ENCODE results near the gene BUB1. TPM values are rescaled to one million over a fixed set of nuclear protein-coding genes. Genes with fewer than 3 reads are reported as not detected.
A peak's percentile ranks its signal among the peaks of the same experiment; 100 is the strongest.

BUB1 gene
- total and polyA plus RNA-seq, 9 of the 15 experiments (the other 6 are each of a cell fraction or from before 2014, with no cell fraction given), result 73.4 to 247 (median 118) TPM

DNA sequence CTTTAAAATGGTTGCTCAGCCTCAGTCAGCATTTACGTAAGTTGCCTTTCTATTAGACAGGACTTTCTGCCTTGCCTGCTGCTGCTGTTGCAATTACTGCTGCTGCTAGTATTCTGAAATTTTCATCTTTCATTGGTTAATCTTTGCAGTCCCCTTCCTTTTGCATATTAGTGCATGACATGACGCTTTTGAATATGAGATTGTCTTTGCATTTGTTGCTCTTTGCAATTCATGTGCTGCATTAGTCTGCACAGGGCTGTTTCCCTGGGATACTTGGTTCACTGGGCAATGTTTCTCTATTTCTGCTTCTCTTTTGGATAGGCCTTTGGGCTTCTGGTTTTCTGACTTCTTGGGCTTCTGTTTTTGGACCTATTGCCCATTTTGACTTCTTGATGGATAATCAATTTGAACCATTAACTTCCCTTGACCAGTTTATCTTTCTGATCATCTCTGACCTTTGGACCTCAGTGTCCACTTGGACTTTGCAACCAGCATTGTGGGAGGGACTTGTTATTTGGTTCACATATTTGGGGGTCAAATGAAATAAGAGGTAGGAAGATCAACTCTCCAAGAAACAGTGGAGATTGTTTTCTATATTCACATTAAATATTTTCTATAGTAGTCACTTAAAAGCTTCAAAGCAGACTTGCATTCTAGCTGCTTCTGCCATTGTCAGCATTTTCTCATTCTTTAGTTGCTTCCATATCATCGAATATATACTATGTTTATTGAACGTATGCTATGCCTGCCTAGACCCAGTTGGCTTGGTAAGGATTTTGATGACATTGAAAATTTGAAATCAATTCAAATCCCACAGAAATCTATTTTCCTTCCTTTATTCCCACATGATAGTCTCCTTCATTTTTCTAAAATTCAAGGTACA lies 12.5 kb upstream of the BUB1 start:
- ChIA-PET POLR2A (interaction anchor here (0.6 to 1.9 kb wide), 4 partner anchors 10 to 341 kb away, joined by 3 to 14 read pairs (median 4); partner anchors contain the start of gene BUB1), CTCF (ENCODE audit: low intra/inter-chr PET ratio) (no interaction called here)
- Histone ChIP-seq H3K9me1 (ENCODE audit: control insufficient read depth, insufficient read depth, low read length) (no peaks in the 10 kb centered on the region), H3K9me3 (replicated peaks; ENCODE audit: control insufficient read depth, insufficient read depth, low read depth, low read length) (peaks cover 2% of the 10 kb centered on the region; the same call in 1 of the 2 replicates), H3K4me1 (replicated peaks in 1 of 2; ENCODE audit: control insufficient read depth in 2 of 2, insufficient read depth in 2 of 2, low read length in 2 of 2) (peaks cover 22 to 49% of the 10 kb centered on the region in 2 experiments; a peak in 4 of 5 replicates), H3K79me2 (ENCODE audit: control insufficient read depth, insufficient read depth, low read length) (no peaks in the 10 kb centered on the region), H3K36me3 (ENCODE audit: control insufficient read depth, insufficient read depth, low read length) (no peaks in the 10 kb centered on the region; the same call in 2 of the 3 replicates), H4K20me1 (replicated peaks; ENCODE audit: control insufficient read depth, insufficient read depth, low read length) (no peaks in the 10 kb centered on the region), H3K4me3 (no peak overlapping the region), H3K9ac (ENCODE audit: insufficient read depth in 1 of 2, low read depth in 2 of 2, low read length in 2 of 2) (no peak overlapping the region), H3K4me2 (ENCODE audit: insufficient read depth, low read length) (no peak overlapping the region), H2AFZ (ENCODE audit: low read depth, low read length) (peak overlapping the region; percentile 75; the same call in 1 of the 2 replicates), H3K27me3 (ENCODE audit: control insufficient read depth in 2 of 2, insufficient read depth in 2 of 2, low read length in 2 of 2) (no peaks in the 10 kb centered on the region), H3K27ac (ENCODE audit: extremely low read depth, low read depth, low read length) (no peak overlapping the region)
- WGBS (ENCODE audit: insufficient coverage, low coverage, missing lambda C conversion rate), result 64% methylated on average over 4 of the region's 4 CpGs
- no TSS peak for BruUV-seq (replicated peaks)
- no peak for ATAC-seq
- intact Hi-C loops (cut with micrococcal nuclease) (no loop called here), in situ Hi-C loops (cut with MboI) (loop anchor here (5.0 kb wide), 1 partner anchor 52 kb away; no protein-coding TSS in a partner anchor)
- TF ChIP-seq ZBTB26 (CRISPR knock-in tag; IDR thresholded peaks at IDR 0.05) (no peak), GATA2 (CRISPR knock-in tag; IDR thresholded peaks at IDR 0.05) (peak; percentile 30; the same call in 1 of the 2 replicates), ZNF316 (IDR thresholded peaks at IDR 0.05) (peak; percentile 82), C11orf30 (IDR thresholded peaks at IDR 0.05; ENCODE audit: low read depth) (peak; percentile 63; the same call in 1 of the 2 replicates), GTF2E2 (tag; IDR thresholded peaks at IDR 0.05) (no peak), MAFF (IDR thresholded peaks at IDR 0.05; ENCODE audit: low read length) (peak; percentile 66), MAFG (tag; conservative IDR thresholded peaks at IDR 0.05) (peak; percentile 34; the same call in 1 of the 2 replicates), MAFK (IDR thresholded peaks at IDR 0.05; ENCODE audit: low read length) (peak; percentile 56; the same call in 1 of the 2 replicates)
- no peak for FAIRE-seq
- no peak for DNase-seq (ENCODE audit: extremely low read depth in 1 of 4, low spot score in 3 of 4)

All from K562 (cell line).